Measurements from ENCODE around the gene ATOX1.
"Not testable (repeated sequence)": the region's sequence is repeated elsewhere in the genome, so short reads cannot be mapped to it uniquely, and the experiment has no call there.

ATOX1 gene, protein sequence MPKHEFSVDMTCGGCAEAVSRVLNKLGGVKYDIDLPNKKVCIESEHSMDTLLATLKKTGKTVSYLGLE

DNA sequence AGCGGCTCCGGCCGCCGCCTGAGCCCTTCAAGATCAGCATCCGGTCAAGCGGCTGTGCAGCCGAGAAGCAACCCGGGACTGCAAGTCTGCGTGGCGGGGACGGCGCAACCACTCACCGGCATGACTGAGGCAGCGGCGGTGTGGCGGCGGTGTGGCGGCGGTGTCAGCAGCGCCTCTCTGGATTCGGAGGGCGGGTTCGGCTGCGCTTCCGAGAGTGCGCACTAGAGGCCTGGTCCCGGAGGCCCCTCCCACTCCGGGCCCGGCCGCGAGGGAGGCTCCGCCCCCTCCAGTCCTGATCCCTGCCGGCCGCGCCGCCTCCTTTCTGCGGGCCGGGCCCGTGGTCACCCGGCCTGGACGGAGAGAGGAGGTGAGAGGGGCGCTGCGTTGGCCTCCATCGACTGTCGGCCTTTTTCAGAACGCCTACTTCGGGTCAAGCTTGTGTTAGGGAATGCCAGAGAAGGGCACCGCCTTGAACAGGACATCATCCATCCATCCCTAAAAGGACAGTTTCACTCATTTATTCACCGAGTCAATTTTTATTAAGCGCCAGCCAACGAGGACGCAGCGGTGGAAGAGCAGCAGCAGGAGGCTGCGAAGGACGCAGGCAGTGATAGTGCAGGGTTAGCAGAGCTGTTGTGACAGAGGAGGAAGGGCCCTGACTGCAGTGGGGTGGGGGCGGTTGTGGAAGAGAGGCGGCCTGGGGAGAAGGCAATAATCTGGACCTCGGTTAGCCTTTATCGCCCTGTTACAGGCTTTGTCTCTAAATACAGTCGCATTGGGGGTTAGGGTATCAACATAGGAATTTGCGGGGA, at the start of gene ATOX1:
TSS of gene ATOX1 (minus strand) at position 202 of the 812 bp plus-strand sequence. CDS start at position 122, 80 bp downstream.
- DNase-seq (ENCODE audit: low read depth in 3 of 3), result peak; percentile 82 to 89 (median 84)

DNA sequence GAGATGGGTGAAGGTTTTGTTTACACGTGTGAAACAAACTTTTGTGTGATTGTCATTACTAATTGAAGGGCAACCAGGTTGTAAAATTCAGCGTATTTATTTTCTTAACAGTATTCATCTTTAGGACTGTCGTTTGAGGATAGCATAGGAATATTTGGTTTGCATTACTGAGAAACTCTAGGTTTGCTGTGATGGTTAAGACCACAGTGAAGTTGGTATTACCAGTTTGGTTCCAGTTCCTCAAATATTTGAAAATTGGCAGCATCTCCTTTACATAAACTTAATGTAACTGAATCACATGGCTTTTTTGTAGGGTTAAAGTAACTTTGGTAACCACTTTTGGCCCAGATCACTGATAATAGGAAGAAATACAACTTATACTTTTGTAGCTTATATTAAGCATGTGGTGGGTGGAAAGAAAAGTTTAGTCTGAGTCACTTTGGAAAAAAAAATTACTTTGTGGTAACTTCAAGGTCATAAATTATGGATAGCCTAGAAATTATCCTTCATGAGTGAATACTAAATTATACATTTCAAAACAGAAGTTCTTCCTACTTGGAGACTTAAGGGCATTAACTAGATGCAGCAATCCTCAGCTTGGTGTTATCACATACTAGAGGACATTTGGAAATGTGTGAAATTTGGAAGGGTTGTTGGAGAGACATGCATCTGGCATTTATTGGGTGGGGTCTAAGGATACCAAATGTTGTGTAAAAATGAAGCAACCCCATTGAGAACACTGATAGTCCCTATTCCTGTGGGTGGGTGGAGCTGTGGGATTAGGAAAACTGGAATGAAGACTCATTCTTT, 47.2 kb upstream of the ATOX1 start:
- DNase-seq (ENCODE audit: low read depth in 3 of 3), result no peak

DNA sequence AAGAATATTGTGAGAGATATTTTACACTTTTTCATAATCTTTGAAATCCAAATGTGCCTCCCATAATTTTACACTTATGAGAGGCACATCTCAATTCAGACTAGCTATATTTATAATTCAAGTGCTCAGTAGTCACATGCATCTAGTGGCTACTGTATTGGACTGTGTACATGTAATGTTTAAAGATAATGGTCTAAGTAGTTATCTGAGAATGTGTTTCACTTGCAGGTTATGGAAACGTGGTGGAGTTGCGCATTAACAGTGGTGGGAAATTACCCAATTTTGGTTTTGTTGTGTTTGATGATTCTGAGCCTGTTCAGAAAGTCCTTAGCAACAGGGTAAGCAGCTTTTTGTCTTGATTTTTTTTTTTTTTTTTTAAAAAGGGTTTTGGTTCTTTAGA, 42.1 kb upstream of the ATOX1 start:
- no peak for DNase-seq (ENCODE audit: low read depth in 3 of 3)

DNA sequence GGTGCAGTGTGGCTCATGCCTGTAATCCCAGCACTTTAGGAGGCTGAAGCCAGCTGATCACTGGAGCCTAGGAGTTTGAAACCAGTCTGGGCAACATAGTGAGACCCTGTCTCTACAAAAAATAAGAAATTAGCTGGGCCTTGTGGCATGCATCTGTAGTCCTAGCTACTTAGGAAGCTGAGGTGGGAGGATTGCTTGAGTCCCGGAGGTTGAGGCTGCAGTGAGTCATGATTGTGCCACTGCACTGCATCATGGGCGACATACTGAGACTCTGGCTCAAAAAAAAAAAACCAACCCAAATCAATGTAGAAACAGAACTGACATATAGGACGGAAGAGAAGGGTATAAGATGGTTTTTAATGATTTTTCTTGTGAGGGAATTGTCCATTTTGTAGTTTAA, 41.0 kb upstream of the ATOX1 start:
- DNase-seq (ENCODE audit: low read depth in 3 of 3), result no peak

DNA sequence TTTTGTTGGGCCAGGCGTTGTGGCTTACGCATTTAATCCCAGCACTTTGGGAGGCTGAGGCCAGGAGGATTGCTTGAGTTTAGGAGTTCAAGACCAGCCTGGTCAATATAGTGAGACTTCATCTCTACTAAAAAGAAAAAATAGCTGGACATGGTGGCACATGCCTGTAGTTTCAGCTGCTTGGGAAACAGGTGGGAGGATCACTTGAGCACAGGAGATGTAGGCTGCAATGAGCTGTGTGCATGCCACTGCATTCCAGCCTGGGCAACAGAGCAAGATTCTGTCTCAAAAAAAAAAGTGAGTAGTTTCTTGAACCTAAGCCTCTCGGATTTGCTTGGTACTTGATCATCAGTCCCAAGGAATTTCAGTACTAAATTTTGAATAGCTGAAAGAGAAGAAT, 40.2 kb upstream of the ATOX1 start:
- no peak for DNase-seq (ENCODE audit: low read depth in 3 of 3)

DNA sequence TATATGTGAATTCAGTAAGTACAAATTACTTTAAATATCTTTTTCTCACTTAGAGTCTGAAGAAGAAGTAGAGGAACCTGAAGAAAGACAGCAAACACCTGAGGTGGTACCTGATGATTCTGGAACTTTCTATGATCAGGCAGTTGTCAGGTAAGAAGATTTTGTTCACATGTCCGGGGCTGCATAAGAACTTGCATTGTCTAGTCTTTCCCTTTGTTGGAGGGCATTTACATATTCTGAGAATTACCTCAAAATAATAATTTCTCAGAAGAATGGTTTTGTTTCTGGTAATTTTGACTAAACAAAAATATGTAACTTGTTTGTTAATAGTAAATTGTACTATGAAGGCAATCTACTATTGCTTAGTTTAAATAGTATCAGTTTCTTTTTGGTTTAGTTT, 37.0 kb upstream of the ATOX1 start:
- DNase-seq (ENCODE audit: low read depth in 3 of 3), result no peak

DNA sequence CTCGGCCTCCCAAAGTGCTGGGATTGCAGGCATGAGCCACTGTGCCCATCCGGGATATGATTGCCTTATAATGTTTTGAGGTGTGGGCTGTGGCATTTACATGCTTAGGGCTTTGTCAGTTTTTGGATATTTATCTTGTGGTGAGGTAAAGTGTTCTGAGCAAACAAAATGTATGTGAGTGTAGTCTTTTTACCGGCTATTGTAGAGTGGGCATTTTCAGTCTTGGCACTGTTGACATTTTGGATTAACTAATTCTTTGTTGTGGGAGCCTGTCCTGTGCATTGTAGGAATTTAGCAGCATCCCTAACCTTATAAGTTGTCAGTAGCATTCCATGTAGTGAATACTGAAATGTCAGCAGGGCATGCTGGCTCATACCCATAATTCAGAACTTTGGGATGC, 34.9 kb upstream of the ATOX1 start:
- no peak for DNase-seq (ENCODE audit: low read depth in 3 of 3)

DNA sequence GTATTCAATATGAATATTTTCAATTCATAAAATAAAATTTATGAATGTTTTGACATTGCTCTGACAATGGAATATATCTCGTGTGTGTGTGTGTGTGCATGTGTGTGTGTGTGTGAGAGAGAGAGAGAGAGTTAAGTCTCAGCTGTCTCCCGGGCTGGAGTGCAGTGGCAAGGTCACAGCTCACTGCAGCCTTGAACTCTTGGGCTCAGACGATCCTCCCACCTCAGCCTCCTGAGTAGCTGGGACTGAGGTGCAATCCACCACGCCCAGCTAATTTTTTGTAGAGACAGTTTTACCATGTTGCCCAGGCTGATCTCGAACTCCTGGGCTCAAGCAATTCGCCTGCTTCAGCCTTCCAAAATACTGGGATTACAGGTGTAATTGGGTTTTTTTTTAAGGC, 29.4 kb upstream of the ATOX1 start:
- no peak for DNase-seq (ENCODE audit: low read depth in 3 of 3)

DNA sequence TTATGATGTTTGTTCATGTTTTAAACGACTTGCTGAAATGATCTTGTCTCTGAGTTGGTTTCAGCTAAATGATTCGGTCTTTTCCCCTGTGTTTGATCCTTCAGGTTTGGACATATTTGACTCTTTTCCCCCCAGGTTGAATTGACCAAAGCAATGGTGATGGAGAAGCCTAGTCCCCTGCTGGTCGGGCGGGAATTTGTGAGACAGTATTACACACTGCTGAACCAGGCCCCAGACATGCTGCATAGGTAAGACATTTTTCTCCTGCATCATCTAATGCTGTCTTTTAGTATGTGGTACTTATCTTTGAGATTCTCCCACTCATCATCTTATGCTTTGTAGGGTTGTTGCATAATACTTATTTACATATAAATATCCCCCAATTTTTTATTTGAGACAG, 28.0 kb upstream of the ATOX1 start:
- no peak for DNase-seq (ENCODE audit: low read depth in 3 of 3)

DNA sequence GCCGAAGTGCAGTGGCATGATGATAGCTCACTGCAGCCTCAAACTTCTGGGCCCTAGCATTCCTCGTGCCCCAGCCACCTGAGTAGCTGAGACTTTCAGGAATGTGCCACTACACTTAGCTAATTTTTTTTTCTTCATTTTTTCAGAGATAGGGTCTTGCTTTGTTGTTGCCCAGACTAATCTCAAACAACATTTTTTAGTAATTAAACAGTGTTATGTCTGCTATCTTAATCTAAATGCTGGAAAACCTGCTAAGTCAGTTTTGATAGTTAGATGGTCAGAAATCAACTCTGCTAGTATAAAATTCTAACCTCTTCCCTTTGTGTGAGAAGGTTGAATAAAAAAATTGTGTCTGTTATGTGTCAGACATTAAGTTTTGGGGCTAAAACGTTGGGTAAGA, 25.7 kb upstream of the ATOX1 start:
- DNase-seq (ENCODE audit: low read depth in 3 of 3), result no peak

DNA sequence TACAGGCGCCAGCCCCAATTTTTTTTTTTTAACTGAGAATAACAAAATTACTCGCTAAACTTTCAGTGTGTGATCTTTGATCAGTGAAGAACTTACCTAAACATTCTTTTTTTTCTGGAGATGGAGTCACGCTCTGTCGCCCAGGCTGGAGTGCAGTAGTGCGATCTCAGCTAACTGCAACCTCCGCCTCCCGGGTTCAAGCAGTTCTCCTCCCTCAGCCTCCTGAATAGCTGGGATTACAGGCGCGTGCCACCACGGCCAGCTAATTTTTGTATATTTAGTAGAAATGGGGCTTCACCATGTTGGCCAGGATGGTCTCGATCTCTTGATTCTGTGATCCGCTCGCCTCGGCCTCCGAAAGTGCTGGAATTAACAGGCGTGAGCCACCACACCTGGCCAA, 25.2 kb upstream of the ATOX1 start:
- not testable (repeated sequence) for DNase-seq (ENCODE audit: low read depth in 3 of 3)

DNA sequence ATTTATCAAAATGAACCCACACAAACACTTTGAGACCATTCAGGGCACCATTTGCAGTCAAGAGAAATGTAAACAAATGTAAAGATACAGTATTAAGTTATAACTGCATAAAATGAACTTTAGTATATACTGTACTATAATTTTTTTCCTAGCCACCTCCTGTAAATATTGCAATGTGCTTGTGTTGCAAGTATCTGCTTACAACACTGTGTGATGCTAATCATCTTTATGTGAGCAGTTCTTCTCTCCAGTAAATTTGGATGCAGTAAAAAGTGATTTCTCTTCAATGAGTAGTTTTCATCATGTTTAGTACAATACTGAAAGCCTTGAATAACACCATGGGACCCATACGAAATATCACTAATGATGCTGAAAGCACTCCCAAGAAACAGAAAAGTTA, 22.8 kb upstream of the ATOX1 start:
- no peak for DNase-seq (ENCODE audit: low read depth in 3 of 3)

DNA sequence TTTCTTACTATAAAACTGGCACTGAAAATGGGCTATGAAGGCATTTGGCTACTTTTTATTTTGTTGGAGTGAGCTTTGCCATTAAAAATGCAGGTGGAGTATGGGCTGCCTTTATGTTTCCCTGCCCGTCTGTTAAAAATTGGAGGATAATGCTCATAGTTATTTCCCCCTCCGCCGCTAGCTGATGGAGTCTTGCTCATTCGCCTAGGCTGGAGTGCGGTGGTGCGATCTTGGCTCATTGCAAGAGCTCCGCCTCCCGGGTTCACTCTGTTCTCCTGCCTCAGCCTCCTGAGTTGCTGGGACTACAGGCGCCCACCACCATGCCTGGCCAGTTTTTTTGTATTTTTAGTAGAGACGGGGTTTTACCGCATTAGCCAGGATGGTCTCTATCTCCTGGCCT, 21.9 kb upstream of the ATOX1 start:
- DNase-seq (ENCODE audit: low read depth in 3 of 3), result no peak

DNA sequence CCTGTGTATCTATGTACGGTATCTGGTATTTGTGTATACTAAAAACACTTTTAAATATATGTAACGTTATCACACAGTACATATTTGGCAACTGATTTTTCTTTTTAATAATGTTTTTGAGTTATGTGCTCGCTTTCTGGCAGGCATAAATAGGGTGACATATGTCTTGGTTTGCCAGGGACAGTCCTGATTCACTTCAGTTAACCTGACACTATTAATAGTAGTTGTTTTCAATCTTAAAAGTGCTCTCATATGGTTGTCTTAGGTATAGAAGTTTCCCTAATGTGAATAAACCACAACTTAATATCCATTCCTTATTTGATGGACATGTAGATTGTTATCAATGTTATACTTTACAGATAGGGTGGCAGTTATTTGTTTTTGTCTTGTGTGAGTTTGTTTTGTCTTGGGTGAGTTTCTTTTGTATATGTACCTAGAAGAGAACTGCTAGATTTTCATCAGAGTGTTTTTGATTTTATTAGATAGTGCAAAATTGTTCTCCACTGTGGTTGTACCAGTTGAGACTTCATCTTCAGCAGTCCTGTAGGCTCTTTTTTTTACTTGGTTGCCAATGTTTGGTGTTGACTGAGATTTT, 21.2 kb upstream of the ATOX1 start:
- no peak for DNase-seq (ENCODE audit: low read depth in 3 of 3)

DNA sequence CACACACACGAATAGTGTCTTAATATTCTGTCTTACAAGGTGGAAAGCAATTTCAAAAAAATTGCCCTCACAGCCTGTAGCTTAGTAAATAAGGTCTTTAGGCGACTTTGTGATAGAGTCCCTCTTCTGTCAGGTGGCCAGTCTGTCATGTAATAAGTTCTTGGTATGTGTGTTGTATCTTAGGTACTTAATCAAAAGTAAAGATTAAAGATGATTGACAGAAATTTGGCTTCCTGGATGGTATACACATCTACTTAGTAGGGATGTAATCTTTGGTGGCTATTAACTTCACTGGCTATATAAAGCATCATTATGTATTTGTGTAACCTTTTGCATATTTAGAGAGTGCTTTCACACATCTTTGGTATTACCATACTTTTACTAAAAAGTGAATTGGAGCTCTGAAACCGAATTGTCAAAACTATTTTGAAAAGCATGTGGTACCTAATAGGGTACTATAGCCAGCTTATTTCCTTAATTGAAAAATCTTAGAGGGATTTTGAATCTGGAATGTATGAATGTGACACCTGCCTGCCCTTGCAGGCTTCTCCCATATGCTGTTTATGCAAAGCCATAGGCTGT, 16.7 kb upstream of the ATOX1 start:
- DNase-seq (ENCODE audit: low read depth in 3 of 3), result no peak

DNA sequence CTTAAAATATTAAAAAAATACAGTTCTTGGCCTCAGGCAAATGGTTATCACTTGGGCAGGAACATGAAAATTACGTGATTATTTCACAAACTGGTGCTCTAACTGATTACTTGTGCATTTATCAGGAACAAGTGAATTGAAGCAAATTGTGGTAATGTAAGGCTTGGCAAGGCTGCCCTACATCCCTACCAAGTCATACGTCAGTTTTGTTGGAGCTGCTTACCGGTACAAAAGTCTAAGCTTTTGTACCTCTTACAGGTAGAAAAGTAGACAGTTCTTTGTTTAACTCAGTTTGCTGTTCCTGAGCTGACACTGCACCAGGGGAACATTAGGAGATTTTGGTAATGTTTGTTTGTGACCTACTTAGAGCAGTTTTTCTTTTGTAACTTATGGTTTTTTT, 15.5 kb upstream of the ATOX1 start:
- DNase-seq (ENCODE audit: low read depth in 3 of 3), result no peak

DNA sequence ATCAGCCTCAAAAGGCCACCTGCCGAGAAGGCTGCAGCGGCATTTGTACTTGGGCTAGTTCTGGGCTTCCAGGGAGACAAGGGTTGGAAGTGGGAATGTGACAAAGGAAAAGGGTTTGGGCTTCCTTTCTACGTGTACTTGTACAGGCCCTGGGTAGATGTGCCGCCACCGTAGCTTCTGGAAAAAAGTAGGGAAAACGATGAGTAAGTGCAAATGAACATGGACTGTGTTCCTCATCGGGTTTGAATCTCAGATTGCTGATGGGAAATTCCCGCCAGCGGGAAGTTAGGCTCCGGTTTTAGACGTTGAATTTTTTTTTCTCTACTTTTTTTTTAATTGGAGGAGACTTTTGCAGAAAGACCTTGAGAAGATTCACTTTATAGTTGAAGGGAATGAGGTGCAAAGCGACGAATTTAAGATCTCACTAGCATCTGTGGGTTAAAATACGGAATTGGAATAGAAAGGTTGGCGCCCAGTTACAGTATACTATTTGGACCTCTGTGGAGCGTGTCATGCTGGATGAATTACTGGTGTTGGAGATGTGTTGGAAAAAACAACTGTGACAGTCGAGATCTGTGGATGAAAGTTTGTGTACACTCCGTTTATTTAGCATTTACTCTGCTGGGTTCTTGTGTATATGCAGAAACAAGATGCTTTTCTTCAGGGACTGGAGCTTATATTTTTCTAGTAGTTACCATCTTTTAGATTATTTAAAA, 14.6 kb upstream of the ATOX1 start:
- DNase-seq (ENCODE audit: low read depth in 3 of 3), result no peak

DNA sequence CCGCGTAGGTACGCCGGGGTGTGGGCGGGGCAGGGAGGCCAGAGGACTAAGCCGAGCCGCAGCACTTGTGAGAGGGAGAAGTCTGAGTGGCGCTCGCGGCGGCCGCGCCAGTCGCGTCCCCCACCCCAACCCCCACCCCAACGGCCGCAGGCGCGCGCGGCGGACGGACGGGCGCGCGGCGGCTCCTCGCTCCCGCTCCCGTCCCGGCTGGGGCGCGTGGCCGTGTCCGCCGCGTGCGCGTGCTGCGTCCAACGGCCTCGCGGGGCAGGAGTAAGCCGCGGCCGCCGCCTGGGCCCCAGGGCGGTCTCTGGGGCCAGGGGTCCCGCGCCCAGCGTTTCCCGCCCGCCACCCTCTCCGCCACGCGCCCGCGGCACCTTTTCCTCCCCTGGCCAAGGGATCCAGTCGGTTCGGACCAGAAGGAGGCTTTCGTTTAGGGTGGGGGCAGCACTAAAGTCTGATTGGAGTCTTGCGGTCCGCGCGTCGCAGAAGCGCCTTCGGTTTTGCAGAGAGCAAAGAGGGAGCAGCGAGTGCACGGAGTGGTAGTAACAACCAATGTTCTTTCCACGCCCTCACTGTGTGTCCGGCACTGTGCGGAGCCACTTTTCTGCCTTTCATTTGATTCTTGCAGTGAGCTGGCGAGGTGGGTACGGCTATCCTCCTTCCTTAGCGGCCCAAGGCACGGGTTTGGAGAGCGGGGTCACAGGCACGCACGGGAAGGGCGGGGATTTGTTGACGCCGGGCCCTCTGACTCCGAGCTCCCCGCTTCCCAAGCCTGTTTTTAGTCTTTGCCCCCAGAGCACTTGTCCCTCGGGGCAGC, 13.8 kb upstream of the ATOX1 start:
- peak in 1 of 3 experiments; percentile 38 for DNase-seq (ENCODE audit: low read depth in 3 of 3)

DNA sequence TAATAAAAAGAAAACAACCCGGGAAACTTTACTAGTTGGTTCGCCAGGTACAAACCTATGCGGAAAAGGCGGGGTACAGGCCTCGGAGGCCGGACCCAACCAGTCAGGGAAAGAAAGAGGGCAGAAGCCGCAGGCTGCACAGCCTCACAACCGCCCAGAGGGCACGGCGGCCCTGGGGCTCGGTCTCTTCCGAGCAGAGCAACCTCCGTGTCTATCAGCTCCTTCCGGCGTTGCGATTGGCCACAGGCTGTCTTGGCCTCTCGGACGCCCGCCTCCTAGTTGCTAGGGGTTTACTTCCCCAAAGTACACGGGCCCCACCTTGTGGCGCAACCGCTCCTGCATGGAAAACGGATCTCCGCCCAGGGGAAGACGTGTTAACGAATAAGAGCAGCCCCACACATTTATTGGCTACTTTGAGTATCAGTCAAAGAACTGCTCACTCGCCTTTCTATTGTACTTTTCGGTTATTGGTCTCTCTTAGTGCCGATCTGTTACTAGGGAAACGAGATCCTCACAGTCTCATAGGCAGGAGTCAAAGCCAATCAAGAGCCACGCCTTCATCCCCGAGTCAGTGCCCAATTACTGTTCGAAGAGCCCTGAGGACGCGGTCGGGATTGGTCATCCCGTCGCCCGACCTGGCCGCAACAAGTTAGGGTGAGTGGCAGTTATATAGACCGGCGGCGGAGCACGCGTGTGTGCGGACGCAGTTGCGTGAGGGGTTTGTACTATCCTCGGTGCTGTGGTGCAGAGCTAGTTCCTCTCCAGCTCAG, 13.0 kb upstream of the ATOX1 start, which contains the start of gene G3BP1:
TSS of gene G3BP1 (plus strand) at position 696 of the 770 bp plus-strand sequence. CDS start 14,667 bp downstream, outside the sequence.
- DNase-seq (ENCODE audit: low read depth in 3 of 3), result peak; percentile 95 to 99 (median 99)
